Measurements from ENCODE around the gene TENM4. TPM values are rescaled to one million over a fixed set of nuclear protein-coding genes. Genes with fewer than 3 reads are reported as not detected.

Gene TENM4
- total RNA-seq, 1 experiment from 2014 or later: 0.39 TPM

- in situ Hi-C loops (cut with HindIII; ENCODE audit: low pct_unique_long_range_greater_than_20kb, low sequenced_read_pairs): no loop called here
- POLR2A ChIA-PET: no interaction called here
- no peaks in the 10 kb centered on the region for H3K4me1 ChIP-seq (ENCODE audit: control insufficient read depth, insufficient read depth, low read length)
Measured at GRCh38 chr11:79054636-79055035, 386.2 kb downstream of the TENM4 start.

GRCh38 chr11:79052544-79052943 lies 388.3 kb downstream of the TENM4 start:
- ChIA-PET CTCF (interaction anchor here (1.1 kb wide), 1 partner anchor 407 kb away, joined by 4 read pairs; no protein-coding TSS in a partner anchor), POLR2A (no interaction called here)
- H3K27ac ChIP-seq (ENCODE audit: low read length): no peak overlapping the region
- H3K4me3 ChIP-seq (ENCODE audit: low read depth in 2 of 2, low read length in 2 of 2): no peak overlapping the region
- no peak for ATAC-seq
- no peak for DNase-seq (ENCODE audit: low read depth, low spot score)
- no peaks in the 10 kb centered on the region for H3K4me1 ChIP-seq (ENCODE audit: control insufficient read depth, insufficient read depth, low read length)
- no peaks in the 10 kb centered on the region for H3K9me3 ChIP-seq (ENCODE audit: control insufficient read depth, insufficient read depth, low read depth, low read length)
- in situ Hi-C loops (cut with HindIII; ENCODE audit: low pct_unique_long_range_greater_than_20kb, low sequenced_read_pairs): no loop called here
- H3K36me3 ChIP-seq (ENCODE audit: control insufficient read depth, insufficient read depth, low read length): no peaks in the 10 kb centered on the region
- BruUV-seq (replicated peaks): no TSS peak
- no peaks in the 10 kb centered on the region for H3K27me3 ChIP-seq (ENCODE audit: control insufficient read depth, insufficient read depth, low read length)
- peak; percentile 41 for TF ChIP-seq CTCF (IDR thresholded peaks at IDR 0.05)
- TF ChIP-seq SIN3A (IDR thresholded peaks at IDR 0.05; ENCODE audit: borderline replicate concordance, insufficient read depth, low read depth, low read length): no peak
- intact Hi-C loops (cut with micrococcal nuclease; ENCODE audit: unreplicated experiment): no loop called here

More at GRCh38 chr11:79054636-79055035, 386.2 kb downstream of the TENM4 start:
- CTCF ChIA-PET: interaction anchor here (0.7 kb wide), 1 partner anchor 28 kb away, joined by 5 read pairs; no protein-coding TSS in a partner anchor
- DNase-seq (ENCODE audit: low read depth, low spot score): no peak
- Histone ChIP-seq H3K27ac (ENCODE audit: low read length) (no peak overlapping the region), H3K36me3 (ENCODE audit: control insufficient read depth, insufficient read depth, low read length) (no peaks in the 10 kb centered on the region), H3K9me3 (ENCODE audit: control insufficient read depth, insufficient read depth, low read depth, low read length) (no peaks in the 10 kb centered on the region), H3K27me3 (ENCODE audit: control insufficient read depth, insufficient read depth, low read length) (no peaks in the 10 kb centered on the region), H3K4me3 (ENCODE audit: low read depth in 2 of 2, low read length in 2 of 2) (no peak overlapping the region)
- no peak for ATAC-seq
- intact Hi-C loops (cut with micrococcal nuclease; ENCODE audit: unreplicated experiment): no loop called here
- TF ChIP-seq SIN3A (IDR thresholded peaks at IDR 0.05; ENCODE audit: borderline replicate concordance, insufficient read depth, low read depth, low read length): no peak
- no peak for TF ChIP-seq CTCF (IDR thresholded peaks at IDR 0.05)
- no peak for TF ChIP-seq TCF7L2 (IDR thresholded peaks at IDR 0.05; ENCODE audit: low read depth, low read length)
- TF ChIP-seq POLR2AphosphoS5 (IDR thresholded peaks at IDR 0.05; ENCODE audit: low read depth, low read length): no peak
- no peak for TF ChIP-seq REST (IDR thresholded peaks at IDR 0.05; ENCODE audit: insufficient read depth in 1 of 2, low read depth in 2 of 2, low read length in 1 of 2)
- BruUV-seq (replicated peaks): no TSS peak
